ENCODE results near the gene SLC9A8. TPM values are rescaled to one million over a fixed set of nuclear protein-coding genes. Genes with fewer than 3 reads are reported as not detected.

The SLC9A8 gene
- total RNA-seq, 1 donor from 2014 or later = 6.2 TPM

GRCh38 chr20:49791165-49791564 lies 21.5 kb upstream of the SLC9A8 start:
- H3K4me2 ChIP-seq (ENCODE audit: low read length) = no peak overlapping the region
- no peak overlapping the region for H3K4me3 Mint-ChIP-seq (ENCODE audit: unreplicated experiment)
- no peaks in the 10 kb centered on the region for H3K4me1 ChIP-seq (ENCODE audit: insufficient read depth, low read length)
- no peak for DNase-seq (ENCODE audit: low read depth)
- H3K36me3 Mint-ChIP-seq (ENCODE audit: low read depth, unreplicated experiment) = no peaks in the 10 kb centered on the region
- peaks cover 2% of the 10 kb centered on the region for H3K4me1 Mint-ChIP-seq (ENCODE audit: low read depth, unreplicated experiment)
- H3K36me3 ChIP-seq (ENCODE audit: insufficient read depth, low read length) = no peaks in the 10 kb centered on the region
- no peak overlapping the region for H3K4me3 ChIP-seq (ENCODE audit: insufficient read depth, low read depth, low read length)
- peaks cover 5% of the 10 kb centered on the region for H3K27me3 Mint-ChIP-seq (ENCODE audit: low read depth, unreplicated experiment)
- H4K20me1 ChIP-seq (ENCODE audit: insufficient read depth, low read length) = no peaks in the 10 kb centered on the region
- H3K27ac Mint-ChIP-seq (ENCODE audit: unreplicated experiment) = no peak overlapping the region
- H3K9ac ChIP-seq (ENCODE audit: low read length) = no peak overlapping the region
- no peak for TF ChIP-seq EZH2 (IDR thresholded peaks at IDR 0.05; ENCODE audit: insufficient read depth, low read length)
- TF ChIP-seq CTCF (IDR thresholded peaks at IDR 0.05; ENCODE audit: insufficient read depth, low read depth, low read length) = no peak
- FAIRE-seq = no peak
- no peak overlapping the region for H2AFZ ChIP-seq (ENCODE audit: low read depth, low read length)
- H3K27me3 ChIP-seq (ENCODE audit: insufficient read depth, low read length) = no peaks in the 10 kb centered on the region
- no peak overlapping the region for H3K27ac ChIP-seq (ENCODE audit: low read depth, low read length)
- no peaks in the 10 kb centered on the region for H3K9me3 ChIP-seq (ENCODE audit: insufficient read depth, low read depth, low read length)
- no peaks in the 10 kb centered on the region for H3K79me2 ChIP-seq (ENCODE audit: insufficient read depth, low read length)
- no peaks in the 10 kb centered on the region for H3K9me3 Mint-ChIP-seq (ENCODE audit: unreplicated experiment)

- Histone ChIP-seq H3K79me2 (ENCODE audit: insufficient read depth, low read length) (no peaks in the 10 kb centered on the region), H3K27me3 (ENCODE audit: insufficient read depth, low read length) (no peaks in the 10 kb centered on the region), H3K36me3 (ENCODE audit: insufficient read depth, low read length) (no peaks in the 10 kb centered on the region), H4K20me1 (ENCODE audit: insufficient read depth, low read length) (no peaks in the 10 kb centered on the region), H3K9ac (ENCODE audit: low read length) (no peak overlapping the region), H3K4me3 (ENCODE audit: insufficient read depth, low read depth, low read length) (no peak overlapping the region), H3K4me2 (ENCODE audit: low read length) (no peak overlapping the region), H2AFZ (ENCODE audit: low read depth, low read length) (no peak overlapping the region), H3K27ac (ENCODE audit: low read depth, low read length) (no peak overlapping the region), H3K9me3 (ENCODE audit: insufficient read depth, low read depth, low read length) (no peaks in the 10 kb centered on the region), H3K4me1 (ENCODE audit: insufficient read depth, low read length) (no peaks in the 10 kb centered on the region)
- Mint-ChIP-seq H3K36me3 (ENCODE audit: low read depth, unreplicated experiment) (no peaks in the 10 kb centered on the region), H3K4me3 (ENCODE audit: unreplicated experiment) (no peak overlapping the region), H3K27me3 (ENCODE audit: low read depth, unreplicated experiment) (peaks cover 8% of the 10 kb centered on the region), H3K27ac (ENCODE audit: unreplicated experiment) (no peak overlapping the region), H3K9me3 (ENCODE audit: unreplicated experiment) (no peaks in the 10 kb centered on the region), H3K4me1 (ENCODE audit: low read depth, unreplicated experiment) (peaks cover 2% of the 10 kb centered on the region)
- no peak for FAIRE-seq
- TF ChIP-seq EZH2 (IDR thresholded peaks at IDR 0.05; ENCODE audit: insufficient read depth, low read length) (no peak), CTCF (IDR thresholded peaks at IDR 0.05; ENCODE audit: insufficient read depth, low read depth, low read length) (no peak)
- DNase-seq (ENCODE audit: low read depth) = no peak
These were observed 20.6 kb upstream of the SLC9A8 start for GRCh38 chr20:49792006-49792405.

GRCh38 chr20:49792611-49793010 lies 20.0 kb upstream of the SLC9A8 start:
- Histone ChIP-seq H4K20me1 (ENCODE audit: insufficient read depth, low read length) (no peaks in the 10 kb centered on the region), H3K4me2 (ENCODE audit: low read length) (no peak overlapping the region), H3K27me3 (ENCODE audit: insufficient read depth, low read length) (peaks cover 3% of the 10 kb centered on the region), H3K36me3 (ENCODE audit: insufficient read depth, low read length) (no peaks in the 10 kb centered on the region), H3K27ac (ENCODE audit: low read depth, low read length) (no peak overlapping the region), H3K79me2 (ENCODE audit: insufficient read depth, low read length) (no peaks in the 10 kb centered on the region), H3K4me1 (ENCODE audit: insufficient read depth, low read length) (no peaks in the 10 kb centered on the region), H3K4me3 (ENCODE audit: insufficient read depth, low read depth, low read length) (no peak overlapping the region), H3K9me3 (ENCODE audit: insufficient read depth, low read depth, low read length) (no peaks in the 10 kb centered on the region), H2AFZ (ENCODE audit: low read depth, low read length) (no peak overlapping the region), H3K9ac (ENCODE audit: low read length) (no peak overlapping the region)
- DNase-seq (ENCODE audit: low read depth) = no peak
- FAIRE-seq = no peak
- Mint-ChIP-seq H3K4me3 (ENCODE audit: unreplicated experiment) (no peak overlapping the region), H3K27ac (ENCODE audit: unreplicated experiment) (no peak overlapping the region), H3K36me3 (ENCODE audit: low read depth, unreplicated experiment) (no peaks in the 10 kb centered on the region), H3K4me1 (ENCODE audit: low read depth, unreplicated experiment) (peaks cover 2% of the 10 kb centered on the region), H3K9me3 (ENCODE audit: unreplicated experiment) (no peaks in the 10 kb centered on the region), H3K27me3 (ENCODE audit: low read depth, unreplicated experiment) (peaks cover 8% of the 10 kb centered on the region)
- TF ChIP-seq CTCF (IDR thresholded peaks at IDR 0.05; ENCODE audit: insufficient read depth, low read depth, low read length) (no peak), EZH2 (IDR thresholded peaks at IDR 0.05; ENCODE audit: insufficient read depth, low read length) (no peak)

Measured in astrocyte (in vitro differentiated cells and primary cell).